Neural cell (in vitro differentiated cells): ENCODE results near the gene NIPBL. TPM values are rescaled to one million over a fixed set of nuclear protein-coding genes. Genes with fewer than 3 reads are reported as not detected.
A peak's percentile ranks its signal among the peaks of the same experiment; 100 is the strongest.

ENCODE experiments used
- H2AFZ ChIP-seq: fragments of 200-600, 300-800 bp; sonication (generic), shearing (Covaris generic); 2 replicates; pipeline ENCODE4 v1.6.0; 2014; ENCODE audit warnings: low read depth, mild to moderate bottlenecking, antibody characterized with exemption, low read length, moderate library complexity
- H3F3A ChIP-seq: fragments of 200-600 bp; shearing (Covaris generic); 2 replicates; pipeline ENCODE4 v1.6.1; 2016; ENCODE audit warnings: mild to moderate bottlenecking, moderate library complexity, mixed read lengths, antibody characterized with exemption, low read length; ENCODE audit not compliant: insufficient read depth, poor library complexity, severe bottlenecking
- H3K27ac ChIP-seq: fragments of 200-600, 300-800 bp; sonication (generic), shearing (Covaris generic); 2 replicates; pipeline ENCODE4 v1.5.1; 2014; ENCODE audit warnings: mild to moderate bottlenecking, low read length, moderate library complexity
- H3K27me3 ChIP-seq: fragments of 300-800, 200-600 bp; sonication (generic), shearing (Covaris generic); 2 replicates; pipeline ENCODE4 v1.6.0; 2014; ENCODE audit warnings: mild to moderate bottlenecking, low read depth, low read length, moderate library complexity; ENCODE audit not compliant: insufficient read depth
- H3K36me3 ChIP-seq: fragments of 300-800, 200-600 bp; sonication (generic), shearing (Covaris generic); 2 replicates; pipeline ENCODE4 v1.5.1; 2014; ENCODE audit warnings: mild to moderate bottlenecking, antibody characterized with exemption, low read length, moderate library complexity; ENCODE audit not compliant: insufficient read depth
- H3K4me2 ChIP-seq: fragments of 300-800, 200-600 bp; sonication (generic), shearing (Covaris generic); 2 replicates; pipeline ENCODE4 v1.6.0; 2014; ENCODE audit warnings: mild to moderate bottlenecking, low read length
- H3K4me3 ChIP-seq: fragments of 300-800, 200-600 bp; sonication (generic), shearing (Covaris generic); 2 replicates; pipeline ENCODE4 v1.5.1; 2014; ENCODE audit warnings: mild to moderate bottlenecking, low read length, moderate library complexity
- H3K79me2 ChIP-seq: fragments of 200-600 bp; shearing (Covaris generic); replicated peaks from 2 replicates; pipeline ENCODE4 v1.6.0; 2014; ENCODE audit warnings: mild to moderate bottlenecking, low read length, moderate library complexity; ENCODE audit not compliant: insufficient read depth
- H3K9ac ChIP-seq: fragments of 300-800, 200-600 bp; sonication (generic), shearing (Covaris generic); 2 replicates; pipeline ENCODE4 v1.6.1; 2016; ENCODE audit warnings: mild to moderate bottlenecking, low read length, mixed read lengths
- H3K9me2 ChIP-seq: fragments of 200-600 bp; shearing (Covaris generic); 2 replicates; pipeline ENCODE4 v1.6.1; 2016; ENCODE audit warnings: mild to moderate bottlenecking, low read length, mixed read lengths; ENCODE audit not compliant: insufficient read depth
- H3K9me3 ChIP-seq: fragments of 200-600, 300-800 bp; sonication (generic), shearing (Covaris generic); 2 replicates; pipeline ENCODE4 v1.6.1; 2016; ENCODE audit warnings: mild to moderate bottlenecking, mixed run types, low read length, moderate library complexity, mixed read lengths
- H4K20me1 ChIP-seq: fragments of 200-600 bp; shearing (Covaris generic); 2 replicates; pipeline ENCODE4 v1.6.1; 2016; ENCODE audit warnings: mild to moderate bottlenecking, mixed run types; ENCODE audit not compliant: insufficient read depth
- EP300 ChIP-seq: fragments of 450-650 bp; conservative IDR thresholded peaks from 2 replicates; pipeline ENCODE4 v1.6.1; 2014; ENCODE audit warnings: antibody characterized with exemption, mild to moderate bottlenecking, moderate library complexity; ENCODE audit not compliant: poor library complexity, severe bottlenecking
- EZH2 ChIP-seq: fragments of 200-600, 300-800 bp; shearing (Covaris generic), sonication (generic); IDR thresholded peaks from 2 replicates; pipeline ENCODE4 v1.6.1; 2014; ENCODE audit warnings: antibody characterized with exemption, low read length, borderline replicate concordance, mild to moderate bottlenecking; ENCODE audit not compliant: insufficient read depth, poor library complexity, severe bottlenecking
- MXI1 ChIP-seq: fragments of 450-650 bp; conservative IDR thresholded peaks from 2 replicates; pipeline ENCODE4 v1.6.1; 2014; ENCODE audit warnings: antibody characterized with exemption, mild to moderate bottlenecking; ENCODE audit not compliant: poor library complexity, severe bottlenecking
- POLR2AphosphoS5 ChIP-seq: IDR thresholded peaks from 2 replicates; pipeline ENCODE4 v1.6.1; 2012
- RAD21 ChIP-seq: fragments of 450-650 bp; conservative IDR thresholded peaks from 2 replicates; pipeline ENCODE4 v1.6.1; 2014; ENCODE audit warnings: antibody characterized with exemption, mild to moderate bottlenecking, moderate library complexity
- SMC3 ChIP-seq: fragments of 450-650 bp; conservative IDR thresholded peaks from 2 replicates; pipeline ENCODE4 v1.6.1; 2014; ENCODE audit warnings: antibody characterized with exemption, mild to moderate bottlenecking, moderate library complexity; ENCODE audit not compliant: poor library complexity
- TAF1 ChIP-seq: IDR thresholded peaks from 2 replicates; pipeline ENCODE4 v1.6.1; 2012; ENCODE audit warnings: low read depth
- polyA minus RNA-seq: library from RNA; depleted of rRNA, polyadenylated mRNA; stranded (reverse); fragments of >200 nt; gene quantifications from 2 replicates; pipeline ENCODE4 v1.2.3, GENCODE V29; 2014
- polyA plus RNA-seq: library from polyadenylated mRNA; depleted of rRNA; stranded (reverse); fragments of >200 nt; gene quantifications from 2 replicates; pipeline ENCODE4 v1.2.3, GENCODE V29; 2014
- TF ChIP-seq, protein P1 (sequence below): fragments of 450-650 bp; IDR thresholded peaks from 2 replicates; pipeline ENCODE4 v1.5.1; 2014; ENCODE audit warnings: antibody characterized with exemption, mild to moderate bottlenecking, moderate library complexity; ENCODE audit not compliant: poor library complexity, severe bottlenecking
- TF ChIP-seq, protein P2 (sequence below): IDR thresholded peaks from 2 replicates; pipeline ENCODE4 v1.6.1; 2012; ENCODE audit warnings: borderline replicate concordance

Gene NIPBL, protein sequence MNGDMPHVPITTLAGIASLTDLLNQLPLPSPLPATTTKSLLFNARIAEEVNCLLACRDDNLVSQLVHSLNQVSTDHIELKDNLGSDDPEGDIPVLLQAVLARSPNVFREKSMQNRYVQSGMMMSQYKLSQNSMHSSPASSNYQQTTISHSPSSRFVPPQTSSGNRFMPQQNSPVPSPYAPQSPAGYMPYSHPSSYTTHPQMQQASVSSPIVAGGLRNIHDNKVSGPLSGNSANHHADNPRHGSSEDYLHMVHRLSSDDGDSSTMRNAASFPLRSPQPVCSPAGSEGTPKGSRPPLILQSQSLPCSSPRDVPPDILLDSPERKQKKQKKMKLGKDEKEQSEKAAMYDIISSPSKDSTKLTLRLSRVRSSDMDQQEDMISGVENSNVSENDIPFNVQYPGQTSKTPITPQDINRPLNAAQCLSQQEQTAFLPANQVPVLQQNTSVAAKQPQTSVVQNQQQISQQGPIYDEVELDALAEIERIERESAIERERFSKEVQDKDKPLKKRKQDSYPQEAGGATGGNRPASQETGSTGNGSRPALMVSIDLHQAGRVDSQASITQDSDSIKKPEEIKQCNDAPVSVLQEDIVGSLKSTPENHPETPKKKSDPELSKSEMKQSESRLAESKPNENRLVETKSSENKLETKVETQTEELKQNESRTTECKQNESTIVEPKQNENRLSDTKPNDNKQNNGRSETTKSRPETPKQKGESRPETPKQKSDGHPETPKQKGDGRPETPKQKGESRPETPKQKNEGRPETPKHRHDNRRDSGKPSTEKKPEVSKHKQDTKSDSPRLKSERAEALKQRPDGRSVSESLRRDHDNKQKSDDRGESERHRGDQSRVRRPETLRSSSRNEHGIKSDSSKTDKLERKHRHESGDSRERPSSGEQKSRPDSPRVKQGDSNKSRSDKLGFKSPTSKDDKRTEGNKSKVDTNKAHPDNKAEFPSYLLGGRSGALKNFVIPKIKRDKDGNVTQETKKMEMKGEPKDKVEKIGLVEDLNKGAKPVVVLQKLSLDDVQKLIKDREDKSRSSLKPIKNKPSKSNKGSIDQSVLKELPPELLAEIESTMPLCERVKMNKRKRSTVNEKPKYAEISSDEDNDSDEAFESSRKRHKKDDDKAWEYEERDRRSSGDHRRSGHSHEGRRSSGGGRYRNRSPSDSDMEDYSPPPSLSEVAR (N-terminal part only)
- polyA plus RNA-seq (23.4 and 27.5 TPM in 2 replicates), polyA minus RNA-seq (103 and 129 TPM in 2 replicates)

- Histone ChIP-seq H4K20me1 (peaks cover 17% of the 10 kb centered on the region), H3K9ac (peak within 1 kb of the TSS; percentile 97), H3K4me2 (peak within 1 kb of the TSS; percentile 96), H3K27ac (peak within 1 kb of the TSS; percentile 96), H3K27me3 (no peaks in the 10 kb centered on the region), H3K9me2 (no peaks in the 10 kb centered on the region), H3K79me2 (peaks cover 88% of the 10 kb centered on the region), H3K9me3 (no peaks in the 10 kb centered on the region), H3K36me3 (no peaks in the 10 kb centered on the region), H2AFZ (peak within 1 kb of the TSS; percentile 84), H3K4me3 (peak within 1 kb of the TSS; percentile 85), H3F3A (no peaks in the 10 kb centered on the region)
- TF ChIP-seq POLR2AphosphoS5 (peak; percentile 86), MXI1 (peak; percentile 34), EP300 (peak; percentile 37), TAF1 (peak; percentile 93), SMC3 (no peak)
Measured at GRCh38 chr5:36876299-36876964, at the start of gene NIPBL. TSS of gene NIPBL (plus strand) at chr5:36876769. CDS start at chr5:36953697, 76,928 bp downstream.

DNA sequence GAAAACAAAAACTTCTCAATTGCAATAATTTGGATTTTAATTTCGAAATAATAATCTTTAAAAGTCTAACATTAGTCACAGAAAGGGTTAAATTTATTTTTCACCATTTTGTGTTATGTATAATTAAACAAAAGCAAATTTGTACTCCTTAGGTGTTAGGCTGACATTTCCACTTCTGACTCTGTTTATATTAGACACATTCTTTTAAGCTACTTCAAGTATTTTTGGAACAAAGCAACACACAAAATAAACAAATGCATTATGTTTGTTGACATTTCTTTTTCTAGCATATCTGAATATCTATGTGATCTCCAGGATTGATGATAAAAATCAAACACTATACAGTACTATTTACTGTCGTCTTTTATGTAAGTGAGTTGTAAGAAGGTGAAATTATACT, 44.3 kb upstream of the NIPBL start:
- no peaks in the 10 kb centered on the region for H4K20me1 ChIP-seq
- no peaks in the 10 kb centered on the region for H3K27me3 ChIP-seq
- no peaks in the 10 kb centered on the region for H3K9me2 ChIP-seq
- no peak overlapping the region for H3K27ac ChIP-seq
- H3K4me2 ChIP-seq = no peak overlapping the region
- no peak overlapping the region for H3K4me3 ChIP-seq
- H3K79me2 ChIP-seq = no peaks in the 10 kb centered on the region
- no peaks in the 10 kb centered on the region for H3K9me3 ChIP-seq
- no peak overlapping the region for H2AFZ ChIP-seq
- no peak overlapping the region for H3K9ac ChIP-seq
- TF ChIP-seq TAF1 (no peak), EP300 (no peak), MXI1 (no peak), POLR2AphosphoS5 (no peak), EZH2 (no peak), SMC3 (no peak), RAD21 (no peak)
- TF ChIP-seq, protein P1, sequence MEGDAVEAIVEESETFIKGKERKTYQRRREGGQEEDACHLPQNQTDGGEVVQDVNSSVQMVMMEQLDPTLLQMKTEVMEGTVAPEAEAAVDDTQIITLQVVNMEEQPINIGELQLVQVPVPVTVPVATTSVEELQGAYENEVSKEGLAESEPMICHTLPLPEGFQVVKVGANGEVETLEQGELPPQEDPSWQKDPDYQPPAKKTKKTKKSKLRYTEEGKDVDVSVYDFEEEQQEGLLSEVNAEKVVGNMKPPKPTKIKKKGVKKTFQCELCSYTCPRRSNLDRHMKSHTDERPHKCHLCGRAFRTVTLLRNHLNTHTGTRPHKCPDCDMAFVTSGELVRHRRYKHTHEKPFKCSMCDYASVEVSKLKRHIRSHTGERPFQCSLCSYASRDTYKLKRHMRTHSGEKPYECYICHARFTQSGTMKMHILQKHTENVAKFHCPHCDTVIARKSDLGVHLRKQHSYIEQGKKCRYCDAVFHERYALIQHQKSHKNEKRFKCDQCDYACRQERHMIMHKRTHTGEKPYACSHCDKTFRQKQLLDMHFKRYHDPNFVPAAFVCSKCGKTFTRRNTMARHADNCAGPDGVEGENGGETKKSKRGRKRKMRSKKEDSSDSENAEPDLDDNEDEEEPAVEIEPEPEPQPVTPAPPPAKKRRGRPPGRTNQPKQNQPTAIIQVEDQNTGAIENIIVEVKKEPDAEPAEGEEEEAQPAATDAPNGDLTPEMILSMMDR = no peak
- TF ChIP-seq, protein P2, sequence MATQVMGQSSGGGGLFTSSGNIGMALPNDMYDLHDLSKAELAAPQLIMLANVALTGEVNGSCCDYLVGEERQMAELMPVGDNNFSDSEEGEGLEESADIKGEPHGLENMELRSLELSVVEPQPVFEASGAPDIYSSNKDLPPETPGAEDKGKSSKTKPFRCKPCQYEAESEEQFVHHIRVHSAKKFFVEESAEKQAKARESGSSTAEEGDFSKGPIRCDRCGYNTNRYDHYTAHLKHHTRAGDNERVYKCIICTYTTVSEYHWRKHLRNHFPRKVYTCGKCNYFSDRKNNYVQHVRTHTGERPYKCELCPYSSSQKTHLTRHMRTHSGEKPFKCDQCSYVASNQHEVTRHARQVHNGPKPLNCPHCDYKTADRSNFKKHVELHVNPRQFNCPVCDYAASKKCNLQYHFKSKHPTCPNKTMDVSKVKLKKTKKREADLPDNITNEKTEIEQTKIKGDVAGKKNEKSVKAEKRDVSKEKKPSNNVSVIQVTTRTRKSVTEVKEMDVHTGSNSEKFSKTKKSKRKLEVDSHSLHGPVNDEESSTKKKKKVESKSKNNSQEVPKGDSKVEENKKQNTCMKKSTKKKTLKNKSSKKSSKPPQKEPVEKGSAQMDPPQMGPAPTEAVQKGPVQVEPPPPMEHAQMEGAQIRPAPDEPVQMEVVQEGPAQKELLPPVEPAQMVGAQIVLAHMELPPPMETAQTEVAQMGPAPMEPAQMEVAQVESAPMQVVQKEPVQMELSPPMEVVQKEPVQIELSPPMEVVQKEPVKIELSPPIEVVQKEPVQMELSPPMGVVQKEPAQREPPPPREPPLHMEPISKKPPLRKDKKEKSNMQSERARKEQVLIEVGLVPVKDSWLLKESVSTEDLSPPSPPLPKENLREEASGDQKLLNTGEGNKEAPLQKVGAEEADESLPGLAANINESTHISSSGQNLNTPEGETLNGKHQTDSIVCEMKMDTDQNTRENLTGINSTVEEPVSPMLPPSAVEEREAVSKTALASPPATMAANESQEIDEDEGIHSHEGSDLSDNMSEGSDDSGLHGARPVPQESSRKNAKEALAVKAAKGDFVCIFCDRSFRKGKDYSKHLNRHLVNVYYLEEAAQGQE = no peak
- H3F3A ChIP-seq = no peaks in the 10 kb centered on the region
- H3K36me3 ChIP-seq = no peaks in the 10 kb centered on the region
